ENCODE measurements around the gene PMVK.
"Not testable (repeated sequence)": the region's sequence is repeated elsewhere in the genome, so short reads cannot be mapped to it uniquely, and the experiment has no call there.

Gene PMVK

DNA sequence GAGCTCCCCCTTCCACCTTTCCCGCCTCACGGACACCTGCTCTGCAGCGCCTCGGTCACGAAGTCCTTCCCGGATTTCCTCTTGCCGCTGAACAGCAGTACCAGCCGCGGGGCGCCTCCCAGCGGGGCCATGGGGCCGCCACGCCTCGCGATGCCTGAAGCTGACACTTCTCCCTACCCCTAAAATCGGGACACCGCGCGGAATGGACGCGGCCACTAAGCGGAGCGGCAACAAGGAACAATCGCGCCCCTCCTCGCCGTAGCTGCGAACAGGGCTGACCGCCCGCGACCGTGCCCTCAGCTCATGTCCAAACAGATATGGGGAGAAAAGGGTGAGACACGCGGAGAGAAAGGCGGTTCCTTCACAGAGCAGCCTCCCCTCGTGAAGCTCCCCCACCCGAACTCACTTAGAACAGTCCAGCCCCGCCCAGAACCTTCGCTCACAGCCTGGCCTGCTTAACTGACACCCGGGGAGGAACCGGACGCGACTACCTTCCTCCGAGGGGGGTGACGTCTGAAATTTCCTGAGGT, at the start of gene PMVK:
TSS of gene PMVK (minus strand) at position 165 of the 530 bp plus-strand sequence. CDS start at position 131, 34 bp downstream.
- peak; percentile 98 for DNase-seq (ENCODE audit: low spot score)

DNA sequence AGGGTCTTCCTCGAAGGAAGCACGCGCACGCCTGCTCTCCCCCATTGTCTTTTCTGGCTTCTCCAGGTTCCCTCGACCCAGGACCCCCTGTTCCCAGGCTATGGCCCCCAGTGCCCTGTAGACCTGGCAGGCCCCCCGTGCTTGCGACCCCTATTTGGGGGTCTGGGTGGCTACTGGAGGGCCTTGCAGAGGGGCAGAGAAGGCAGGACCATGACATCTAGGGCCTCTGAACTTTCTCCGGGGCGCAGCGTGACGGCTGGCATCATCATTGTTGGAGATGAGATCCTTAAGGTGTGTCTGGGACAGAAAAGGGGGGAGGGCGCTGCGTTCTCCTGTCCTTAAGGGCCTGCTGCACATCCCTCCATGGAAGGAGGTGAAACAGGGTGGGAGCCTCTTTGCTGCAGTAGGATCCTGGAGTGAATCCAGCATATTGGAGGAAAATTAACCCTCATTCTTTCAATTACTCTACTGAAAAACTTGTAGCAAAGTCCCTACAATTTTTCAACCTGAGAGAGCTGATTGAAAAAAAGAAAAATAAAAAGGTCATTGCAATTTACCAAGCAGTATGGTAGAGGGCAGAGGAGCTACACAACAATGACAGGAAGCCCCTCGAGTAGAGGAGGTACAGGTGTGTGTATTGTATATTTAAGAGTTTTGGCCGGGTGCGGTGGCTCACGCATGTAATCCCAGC, 47.4 kb upstream of the PMVK start:
- no peak for DNase-seq (ENCODE audit: low spot score)

DNA sequence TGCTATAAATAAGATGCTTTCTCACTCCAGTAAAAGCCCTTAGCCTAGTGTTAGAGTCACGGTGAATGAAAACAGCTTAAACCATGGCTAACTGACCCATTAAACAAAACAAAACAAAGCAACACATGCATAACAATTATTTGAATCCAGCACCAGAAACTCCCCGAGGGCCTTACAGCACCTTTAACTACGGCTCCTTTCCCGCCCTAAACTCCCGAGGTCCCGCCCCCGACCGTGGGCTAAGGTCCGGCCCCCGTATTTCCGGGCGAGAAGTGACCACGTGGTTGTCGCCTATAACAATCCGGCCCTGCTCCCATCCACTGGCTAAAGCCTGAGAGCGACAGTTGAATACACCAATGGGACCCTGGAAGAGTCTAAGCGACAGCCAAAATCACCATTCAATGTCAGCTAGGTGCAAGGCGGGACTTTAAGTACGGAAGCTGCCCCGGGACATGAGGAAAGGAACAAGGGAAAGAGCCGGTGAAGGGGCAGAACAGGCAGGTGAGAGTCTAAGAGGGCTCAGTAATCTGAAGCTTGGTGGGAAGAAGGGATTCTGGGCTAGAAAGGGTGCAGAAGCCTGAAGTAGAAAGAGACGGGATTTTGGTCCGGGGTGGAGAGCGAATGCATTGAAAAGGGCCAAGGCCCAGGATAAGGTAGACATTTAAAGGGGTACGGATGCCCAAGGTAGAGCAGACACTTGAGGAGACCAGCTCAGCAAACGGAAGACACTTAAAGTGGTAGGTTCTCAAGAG, 46.6 kb upstream of the PMVK start, which contains the start of gene FLAD1:
TSS of gene FLAD1 (plus strand) at position 448 of the 752 bp plus-strand sequence. CDS start 351 bp downstream, outside the sequence.
- DNase-seq (ENCODE audit: low spot score): peak; percentile 99

DNA sequence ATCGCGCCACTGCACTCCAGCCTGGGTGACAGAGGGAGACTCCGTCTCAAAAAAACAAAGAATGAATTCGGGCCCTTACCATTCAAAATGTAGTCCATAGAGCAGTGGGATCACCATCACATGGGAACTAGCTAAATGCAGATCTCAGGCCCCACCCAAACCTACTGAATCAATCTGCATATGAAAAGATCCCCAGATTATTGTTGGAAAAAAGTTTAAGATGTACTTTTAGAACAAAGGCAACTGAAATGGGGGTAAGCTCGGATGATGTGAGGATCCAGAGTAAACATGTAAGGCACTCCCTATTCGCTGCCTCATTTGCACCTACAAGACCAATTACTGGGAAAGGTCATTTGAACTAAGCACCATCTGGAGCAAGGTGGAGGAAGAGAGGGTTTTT, 45.8 kb upstream of the PMVK start:
- DNase-seq (ENCODE audit: low spot score): no peak

DNA sequence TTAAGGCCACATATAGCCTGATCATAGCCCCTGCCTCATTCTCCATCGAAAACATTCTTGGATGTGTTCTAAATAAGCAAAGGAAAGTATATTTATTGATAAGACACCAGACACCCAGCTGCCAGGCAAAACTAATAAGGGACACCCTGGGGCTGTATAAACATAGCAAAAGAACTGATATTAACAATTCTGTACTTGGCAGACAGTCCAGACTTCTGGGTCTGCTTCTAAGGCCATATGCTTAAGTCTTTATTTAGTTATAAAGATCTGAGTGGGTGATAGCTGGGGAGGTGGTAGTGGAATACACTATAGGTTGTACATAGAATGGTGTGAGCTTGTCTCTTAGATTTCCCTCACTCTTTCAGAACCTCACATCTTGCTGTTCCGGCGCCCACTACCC, 41.8 kb upstream of the PMVK start:
- DNase-seq (ENCODE audit: low spot score): no peak

DNA sequence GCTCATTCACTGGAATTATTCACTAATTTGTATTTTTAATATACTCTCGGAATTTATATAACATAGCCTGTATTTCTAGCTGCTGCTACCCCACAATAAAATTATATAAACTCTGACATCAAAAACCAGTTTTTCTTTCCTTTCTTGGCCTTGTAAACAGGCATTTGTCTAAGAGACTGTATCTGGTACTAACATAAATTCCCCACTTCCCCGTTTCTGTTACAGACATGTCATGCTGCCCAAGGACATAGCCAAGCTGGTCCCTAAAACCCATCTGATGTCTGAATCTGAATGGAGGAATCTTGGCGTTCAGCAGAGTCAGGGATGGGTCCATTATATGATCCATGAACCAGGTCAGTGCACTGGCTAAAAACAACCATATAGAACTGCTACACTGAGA, 41.2 kb upstream of the PMVK start:
- DNase-seq (ENCODE audit: low spot score): not testable (repeated sequence)

DNA sequence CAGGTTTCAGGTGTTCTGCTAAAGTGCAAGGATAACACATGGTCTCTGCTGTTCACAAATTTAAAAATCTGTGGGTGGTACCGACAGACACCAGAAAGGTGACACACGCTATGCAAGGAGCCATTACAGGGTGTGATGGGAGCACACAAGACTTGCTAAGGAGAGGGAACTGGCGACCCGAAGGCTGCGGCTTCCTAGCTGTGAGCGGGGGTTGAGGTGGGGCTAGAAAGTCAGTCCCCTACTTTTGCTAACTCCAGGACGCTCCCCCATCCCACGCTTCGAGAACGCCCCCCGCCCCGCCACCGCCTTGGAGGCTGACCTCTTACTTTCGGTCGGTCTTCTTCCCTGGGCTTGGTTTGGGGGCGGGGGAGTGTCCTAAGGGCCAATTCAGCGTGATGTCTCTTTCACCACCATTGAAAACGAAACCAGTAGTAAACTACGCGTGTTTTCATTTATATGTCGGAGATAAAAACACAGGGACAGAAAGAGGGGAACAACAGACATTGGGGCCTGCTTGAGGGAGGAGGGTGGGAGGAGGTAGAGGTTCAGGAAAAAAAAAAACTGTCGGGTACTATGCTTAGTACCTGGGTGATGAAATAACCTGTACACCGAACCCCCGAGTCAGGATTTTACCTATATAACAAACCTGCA, 39.0 kb upstream of the PMVK start:
- no peak for DNase-seq (ENCODE audit: low spot score)

DNA sequence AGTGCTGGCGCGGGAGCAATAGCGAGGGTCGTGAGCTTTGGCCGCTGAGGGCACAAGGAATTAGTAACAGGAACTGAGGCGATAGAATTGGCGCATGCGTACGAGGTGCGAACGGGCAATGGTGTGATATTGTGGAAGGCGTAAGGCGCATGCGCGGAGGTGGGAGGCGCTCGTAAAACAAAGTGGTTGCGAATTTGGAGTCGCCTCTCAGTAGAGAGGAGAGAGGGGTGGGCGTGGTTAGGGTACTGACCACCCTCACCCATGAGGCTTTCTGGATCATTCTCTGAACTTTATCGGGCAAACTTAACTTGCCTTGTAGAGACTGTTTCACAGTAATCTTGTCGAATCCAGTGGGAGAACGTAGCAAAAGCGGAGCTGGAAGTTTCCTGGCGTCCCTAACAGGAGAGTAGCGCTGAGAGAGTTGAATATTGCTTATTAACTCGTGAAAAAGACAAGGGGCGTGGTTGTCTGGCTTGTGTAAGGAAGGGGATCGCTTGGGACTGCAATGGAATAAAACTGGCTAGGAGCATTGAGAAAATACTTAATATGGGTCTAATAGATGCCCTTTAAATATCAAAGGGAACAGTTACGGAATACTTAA, 38.4 kb upstream of the PMVK start:
- peak; percentile 92 for DNase-seq (ENCODE audit: low spot score)

DNA sequence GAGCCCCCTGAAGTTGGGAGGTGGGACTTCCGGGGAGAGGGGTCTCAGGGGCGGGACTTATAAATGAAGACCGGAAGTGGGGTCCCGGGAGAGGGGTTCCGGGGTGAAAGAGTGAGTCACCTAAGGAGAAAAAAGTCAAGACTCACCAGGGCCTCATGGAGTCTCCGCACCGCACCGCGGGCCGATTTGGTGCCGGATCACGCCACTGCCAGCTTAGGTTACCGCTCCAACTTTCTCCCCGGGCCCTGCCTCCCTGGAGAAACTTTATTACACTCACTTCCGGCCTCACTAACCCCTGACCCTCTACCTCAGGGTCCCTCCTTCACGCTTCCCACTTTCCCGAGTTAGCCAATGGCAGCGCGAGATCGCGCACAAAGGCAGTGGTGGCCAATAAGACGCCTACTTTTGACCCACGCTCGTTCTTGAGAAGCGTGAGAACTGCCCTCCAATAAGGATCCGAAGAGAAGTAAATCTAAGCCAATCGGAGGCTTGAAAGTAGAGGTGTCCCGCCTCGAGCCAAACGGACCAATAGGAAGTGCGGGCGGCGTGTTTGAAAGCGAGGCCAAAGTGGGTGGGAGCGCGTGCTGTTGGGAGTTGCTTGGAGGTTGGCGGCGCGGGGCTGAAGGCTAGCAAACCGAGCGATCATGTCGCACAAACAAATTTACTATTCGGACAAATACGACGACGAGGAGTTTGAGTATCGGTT, 37.7 kb upstream of the PMVK start, which contains the start of gene CKS1B:
TSS of gene CKS1B (plus strand) at position 580 of the 706 bp plus-strand sequence. CDS start at position 645, 65 bp downstream.
- DNase-seq (ENCODE audit: low spot score): peak; percentile 100

DNA sequence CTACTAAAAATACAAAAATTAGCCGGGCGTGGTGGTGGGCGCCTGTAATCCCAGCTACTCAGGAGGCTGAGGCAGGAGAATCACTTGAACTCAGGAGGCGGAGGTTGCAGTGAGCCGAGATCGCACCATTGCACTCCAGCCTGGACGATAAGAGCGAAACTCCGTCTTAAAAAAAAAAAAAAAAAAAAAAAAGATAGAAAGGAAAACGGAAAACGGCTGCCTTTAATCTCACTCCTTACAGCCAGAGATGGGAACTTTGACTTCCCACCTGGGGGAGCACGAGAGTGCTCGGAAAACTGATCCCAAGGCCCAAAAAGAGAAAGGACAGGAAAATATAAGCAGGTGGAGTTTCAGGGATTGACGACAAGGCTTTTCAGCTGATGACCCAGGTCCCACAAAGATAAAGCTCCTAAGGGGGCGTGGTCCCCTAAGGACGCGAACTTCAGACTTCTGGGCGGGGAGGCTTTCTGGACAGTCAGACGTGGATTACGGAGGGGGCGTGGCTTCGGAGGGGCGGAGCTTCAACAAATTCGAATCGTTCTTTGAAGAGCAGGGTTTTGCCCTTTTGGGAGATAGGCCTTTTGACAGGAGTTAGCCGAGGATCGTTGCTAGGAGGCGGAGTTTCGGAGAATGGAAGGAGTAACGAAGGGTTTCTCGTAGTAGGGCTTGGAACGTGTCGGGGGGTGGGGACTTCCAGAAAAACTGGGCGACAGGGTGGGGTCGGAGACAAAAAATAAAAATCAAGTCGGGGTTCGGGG, 37.0 kb upstream of the PMVK start:
- peak; percentile 86 for DNase-seq (ENCODE audit: low spot score)

DNA sequence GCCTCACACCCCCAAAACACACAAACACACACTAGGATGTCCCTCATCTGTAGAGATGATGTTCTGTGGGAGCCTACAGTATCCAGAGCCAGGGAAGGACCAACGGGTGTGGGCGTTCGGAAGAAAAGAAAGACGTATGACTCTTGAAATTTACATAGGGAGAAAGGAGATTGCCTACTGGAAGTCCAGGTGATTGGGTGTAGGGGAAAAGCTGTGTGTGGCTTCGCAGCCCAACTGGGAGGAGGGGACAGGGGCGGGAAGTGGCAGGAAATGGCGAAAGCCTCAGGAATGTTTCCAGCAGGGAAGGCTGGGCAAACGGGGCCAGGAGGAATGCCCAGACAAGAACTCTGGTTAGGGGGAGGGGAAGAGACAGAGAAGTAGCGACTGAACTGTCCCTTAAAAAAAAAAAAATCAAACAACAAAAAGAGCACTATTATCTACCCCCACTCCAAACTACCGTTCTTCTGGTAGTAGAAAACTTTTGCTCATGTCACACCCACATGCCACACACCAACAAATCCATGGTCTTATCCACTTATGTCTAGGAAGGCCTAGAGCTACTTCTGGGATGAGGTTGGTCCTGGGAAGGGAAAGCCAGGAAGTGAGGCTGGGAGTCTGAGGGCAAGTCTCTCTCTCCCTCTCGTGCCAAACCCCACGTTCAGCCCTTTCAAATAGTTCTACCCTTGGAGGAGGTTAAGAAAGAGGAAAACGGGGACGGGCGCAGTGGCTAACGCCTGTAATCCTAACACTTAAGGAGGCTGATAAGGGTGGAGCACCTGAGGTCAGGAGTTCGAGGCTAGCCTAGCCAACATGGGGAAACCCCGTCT, 36.2 kb upstream of the PMVK start:
- no peak for DNase-seq (ENCODE audit: low spot score)

DNA sequence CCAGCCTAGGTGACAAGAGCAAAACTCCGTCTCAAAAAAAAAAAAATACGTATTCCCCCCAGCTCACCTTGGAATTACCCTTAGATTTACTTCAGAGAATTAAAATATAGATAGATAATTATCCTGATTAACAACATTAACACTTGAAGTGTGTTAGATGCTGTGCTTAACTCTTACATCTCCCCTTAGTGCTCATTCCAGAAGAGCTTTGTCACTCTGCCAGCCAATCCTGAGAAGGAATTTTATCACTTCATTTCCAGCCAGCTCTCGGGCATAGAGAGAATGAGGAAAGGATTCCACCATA, 35.6 kb upstream of the PMVK start:
- DNase-seq (ENCODE audit: low spot score): no peak

DNA sequence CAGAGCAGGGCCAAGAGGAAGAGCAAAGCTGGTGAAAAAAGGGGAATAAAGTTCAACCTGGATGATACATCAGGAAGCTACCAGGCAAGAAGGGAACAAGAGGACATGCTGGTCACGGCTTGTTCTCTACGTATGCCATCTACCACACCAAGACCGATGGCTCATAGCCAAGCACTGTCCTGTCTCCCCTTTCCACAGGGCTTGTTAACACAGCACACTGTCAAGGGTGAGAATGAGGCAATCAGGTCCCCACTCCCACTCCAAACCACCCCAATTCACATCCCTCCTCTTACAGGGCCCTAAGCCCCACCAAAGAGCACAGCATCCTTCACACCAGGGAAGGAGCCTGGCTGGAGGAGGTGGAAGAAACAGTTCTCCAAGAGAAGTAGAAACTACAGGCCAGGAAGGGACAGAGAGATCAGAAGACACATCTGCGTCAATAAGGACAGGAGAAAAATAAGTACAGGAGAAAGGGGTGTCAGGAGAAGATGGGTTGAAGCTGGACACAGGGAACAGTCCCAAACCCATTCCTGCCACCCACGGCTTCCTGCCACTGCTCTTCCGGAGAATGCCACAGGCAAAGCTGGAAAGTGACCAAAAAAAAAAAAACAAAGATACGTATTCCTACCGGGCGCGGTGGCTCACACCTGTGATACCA, 35.0 kb upstream of the PMVK start:
- no peak for DNase-seq (ENCODE audit: low spot score)

DNA sequence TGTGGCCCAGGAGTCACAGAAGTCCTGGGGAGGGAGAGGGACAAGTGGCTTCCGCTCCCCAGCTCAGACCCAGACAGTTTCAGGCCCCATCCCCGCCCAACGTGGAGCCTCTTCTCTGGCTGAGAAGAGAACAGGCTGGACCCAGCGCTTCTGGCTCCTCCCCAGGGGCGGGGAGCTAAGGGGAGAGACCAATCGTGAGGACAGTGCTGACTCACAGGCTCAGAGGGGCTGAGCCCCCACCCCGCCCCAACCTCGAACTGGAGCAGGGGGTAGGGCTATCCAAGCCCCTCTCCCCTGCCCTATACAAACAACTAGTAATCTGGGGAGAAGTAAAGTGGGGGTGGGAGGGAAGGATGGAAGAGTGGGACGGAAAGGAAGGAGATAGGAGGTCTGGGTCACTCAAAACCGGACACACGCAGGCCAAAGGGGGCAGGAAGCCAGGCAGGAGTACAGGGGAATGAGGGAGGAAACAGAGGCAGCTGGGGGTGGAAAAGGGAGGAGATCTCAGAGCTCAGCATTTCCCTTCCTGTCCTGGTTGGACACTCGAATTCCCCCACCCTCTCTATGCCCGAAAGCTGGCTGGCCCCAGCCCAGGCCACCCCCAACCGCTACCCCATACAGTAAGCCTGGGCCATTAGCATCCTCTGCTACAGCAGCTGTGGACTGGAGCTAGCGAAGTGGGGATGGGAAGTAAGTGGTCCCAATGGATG, 34.3 kb upstream of the PMVK start, which contains the start of gene SHC1:
TSS of gene SHC1 (minus strand) at position 117 of the 710 bp plus-strand sequence. CDS start 221 bp downstream, outside the sequence.
- DNase-seq (ENCODE audit: low spot score): peak; percentile 76

DNA sequence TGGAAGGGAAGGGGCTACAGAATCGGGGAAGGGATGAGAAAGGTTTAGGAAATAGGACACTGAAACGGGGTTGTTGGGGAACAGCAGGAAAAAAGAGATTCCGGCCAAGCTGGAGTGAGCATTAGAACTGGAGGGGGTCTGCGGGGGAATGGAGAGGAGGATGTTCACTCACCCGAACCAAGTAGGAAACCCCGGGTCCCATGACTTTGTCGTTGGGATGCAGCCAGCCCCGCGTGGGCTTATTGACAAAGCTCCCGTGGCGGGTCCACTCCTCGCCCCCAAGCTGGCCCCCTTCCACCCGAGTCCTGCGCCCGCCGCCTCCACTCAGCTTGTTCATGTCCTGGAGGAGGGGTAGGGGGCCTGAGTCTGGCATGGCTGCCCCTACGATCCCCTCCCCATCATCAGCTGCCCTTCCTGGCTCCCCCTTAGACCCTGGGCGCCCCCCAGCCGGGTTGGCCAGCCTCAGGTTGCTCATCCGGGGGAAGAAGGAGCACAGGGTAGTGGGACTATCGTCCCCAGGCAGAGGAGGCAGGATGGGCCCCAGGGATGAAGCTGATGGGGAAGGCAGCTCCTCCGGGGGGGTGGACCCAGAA, 33.4 kb upstream of the PMVK start:
- no peak for DNase-seq (ENCODE audit: low spot score)

DNA sequence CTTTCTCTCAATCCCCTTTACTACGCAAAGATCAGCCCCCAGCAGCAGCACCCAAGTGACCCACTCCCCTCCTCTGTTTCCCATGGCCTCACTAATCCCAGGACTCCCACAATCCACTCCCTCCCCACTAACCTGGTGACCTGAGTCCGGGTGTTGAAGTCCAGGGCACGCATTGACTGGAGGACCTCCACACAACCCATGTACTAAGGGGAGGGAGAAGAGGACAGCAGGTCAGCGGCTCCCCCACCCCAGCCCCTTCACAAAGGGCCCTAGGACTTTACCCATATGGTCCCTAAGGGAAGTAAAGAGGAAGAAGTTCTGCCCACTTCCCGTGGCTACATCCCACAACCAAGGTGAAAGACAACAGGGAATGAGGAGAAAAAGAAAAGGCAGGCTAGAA, 32.7 kb upstream of the PMVK start:
- DNase-seq (ENCODE audit: low spot score): no peak

DNA sequence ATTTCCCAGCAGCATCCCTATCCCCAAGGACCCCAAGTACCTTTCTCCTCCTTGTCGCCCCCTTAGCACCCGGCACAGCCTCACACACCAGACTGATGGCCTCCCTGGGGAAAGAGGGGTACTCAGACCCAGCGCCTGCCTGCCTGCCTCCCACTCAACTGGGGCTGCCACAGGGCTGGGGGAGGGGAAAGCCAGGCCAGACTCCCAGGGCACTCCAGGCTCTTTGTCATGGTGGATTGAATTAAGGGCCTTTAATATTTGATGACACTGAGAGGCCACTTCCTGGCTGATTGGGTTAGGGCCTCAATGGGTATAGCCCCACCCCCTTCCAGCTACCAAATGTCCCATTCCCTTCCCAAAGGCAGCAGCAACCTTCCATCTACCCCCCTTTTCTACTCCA, 32.2 kb upstream of the PMVK start:
- no peak for DNase-seq (ENCODE audit: low spot score)

DNA sequence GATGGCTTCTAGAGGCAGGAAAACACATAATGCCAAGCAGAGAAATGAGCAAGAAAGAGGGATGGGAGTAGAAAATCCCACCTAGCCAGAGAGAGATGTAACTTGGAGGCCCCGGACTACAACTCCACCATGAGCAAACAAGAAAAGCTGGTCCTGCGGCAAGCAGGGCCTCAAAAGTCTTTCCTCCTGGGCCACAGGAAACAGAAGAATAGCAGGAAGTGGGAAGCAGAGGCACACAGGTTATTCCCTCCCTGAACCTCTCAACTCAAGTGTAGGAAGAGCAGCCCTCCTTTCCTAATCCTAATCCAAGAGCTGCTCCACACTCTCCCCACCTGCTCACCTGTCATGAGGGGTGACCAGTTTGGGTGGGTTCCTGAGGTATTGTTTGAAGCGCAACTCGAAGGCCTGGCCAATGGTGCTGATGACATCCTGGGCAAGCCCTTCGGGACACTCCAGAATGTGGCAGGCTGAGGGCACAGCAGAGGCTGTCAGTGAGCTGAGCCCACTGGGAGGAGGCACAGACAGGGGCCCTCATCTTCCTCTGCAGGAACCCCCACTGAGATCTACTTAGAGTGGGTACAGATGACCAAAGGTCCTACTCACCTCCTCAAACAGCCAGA, 30.9 kb upstream of the PMVK start:
- no peak for DNase-seq (ENCODE audit: low spot score)
